GM21381 (cell line): ENCODE results near the gene RANBP3.
A peak's percentile ranks its signal among the peaks of the same experiment; 100 is the strongest.
"Not testable (repeated sequence)": the region's sequence is repeated elsewhere in the genome, so short reads cannot be mapped to it uniquely, and the experiment has no call there.

Experiments
- ATAC-seq: cut with Tn5 transposase; IDR thresholded peaks from one replicate; pipeline ENCODE4 v1.9.1; 2021; ENCODE audit warnings: mild to moderate bottlenecking, moderate library complexity; ENCODE audit not compliant: unreplicated experiment

The RANBP3 gene

GRCh38 chr19:5966941-5967340, 11.0 kb downstream of the RANBP3 start:
- ATAC-seq = no peak

GRCh38 chr19:5966215-5966614, 11.7 kb downstream of the RANBP3 start:
- ATAC-seq = no peak

- no peak for ATAC-seq
Measured at GRCh38 chr19:5964816-5965565, 12.9 kb downstream of the RANBP3 start.

GRCh38 chr19:5963855-5964254, 14.1 kb downstream of the RANBP3 start:
- no peak for ATAC-seq

GRCh38 chr19:5963259-5963658, 14.7 kb downstream of the RANBP3 start:
- ATAC-seq = not testable (repeated sequence)

GRCh38 chr19:5961969-5962945, 15.7 kb downstream of the RANBP3 start:
- peak; percentile 44 for ATAC-seq

GRCh38 chr19:5961641-5961968, 16.3 kb downstream of the RANBP3 start:
- ATAC-seq = peak; percentile 56

- no peak for ATAC-seq
Measured at GRCh38 chr19:5960005-5961001, 17.6 kb downstream of the RANBP3 start.

GRCh38 chr19:5959260-5960004, 18.5 kb downstream of the RANBP3 start:
- no peak for ATAC-seq

GRCh38 chr19:5958851-5959122, 19.2 kb downstream of the RANBP3 start:
- ATAC-seq = no peak

- no peak for ATAC-seq
Measured at GRCh38 chr19:5958074-5958850, 19.7 kb downstream of the RANBP3 start.

- ATAC-seq = no peak
Measured at GRCh38 chr19:5957170-5957569, 20.8 kb downstream of the RANBP3 start.

- no peak for ATAC-seq
Measured at GRCh38 chr19:5956728-5957127, 21.2 kb downstream of the RANBP3 start.

- ATAC-seq = no peak
Measured at GRCh38 chr19:5956323-5956722, 21.6 kb downstream of the RANBP3 start.

- ATAC-seq = no peak
Measured at GRCh38 chr19:5955636-5955935, 22.4 kb downstream of the RANBP3 start.

GRCh38 chr19:5954293-5954692, 23.6 kb downstream of the RANBP3 start:
- ATAC-seq = no peak

- no peak for ATAC-seq
Measured at GRCh38 chr19:5953680-5954213, 24.2 kb downstream of the RANBP3 start.

GRCh38 chr19:5953030-5953589, 24.8 kb downstream of the RANBP3 start:
- no peak for ATAC-seq
